ENCODE measurements around the gene ABI1. TPM values are rescaled to one million over a fixed set of nuclear protein-coding genes. Genes with fewer than 3 reads are reported as not detected.
"Not testable (repeated sequence)": the region's sequence is repeated elsewhere in the genome, so short reads cannot be mapped to it uniquely, and the experiment has no call there.

ABI1 gene
- total RNA-seq, 4 donors from 2014 or later, result 28.7 to 55.3 (median 48.5) TPM

GRCh38 chr10:26792758-26793495, 67.8 kb downstream of the ABI1 start:
- TF ChIP-seq, protein P1, sequence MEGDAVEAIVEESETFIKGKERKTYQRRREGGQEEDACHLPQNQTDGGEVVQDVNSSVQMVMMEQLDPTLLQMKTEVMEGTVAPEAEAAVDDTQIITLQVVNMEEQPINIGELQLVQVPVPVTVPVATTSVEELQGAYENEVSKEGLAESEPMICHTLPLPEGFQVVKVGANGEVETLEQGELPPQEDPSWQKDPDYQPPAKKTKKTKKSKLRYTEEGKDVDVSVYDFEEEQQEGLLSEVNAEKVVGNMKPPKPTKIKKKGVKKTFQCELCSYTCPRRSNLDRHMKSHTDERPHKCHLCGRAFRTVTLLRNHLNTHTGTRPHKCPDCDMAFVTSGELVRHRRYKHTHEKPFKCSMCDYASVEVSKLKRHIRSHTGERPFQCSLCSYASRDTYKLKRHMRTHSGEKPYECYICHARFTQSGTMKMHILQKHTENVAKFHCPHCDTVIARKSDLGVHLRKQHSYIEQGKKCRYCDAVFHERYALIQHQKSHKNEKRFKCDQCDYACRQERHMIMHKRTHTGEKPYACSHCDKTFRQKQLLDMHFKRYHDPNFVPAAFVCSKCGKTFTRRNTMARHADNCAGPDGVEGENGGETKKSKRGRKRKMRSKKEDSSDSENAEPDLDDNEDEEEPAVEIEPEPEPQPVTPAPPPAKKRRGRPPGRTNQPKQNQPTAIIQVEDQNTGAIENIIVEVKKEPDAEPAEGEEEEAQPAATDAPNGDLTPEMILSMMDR (IDR thresholded peaks at IDR 0.05), result no peak
- TF ChIP-seq POLR2A (IDR thresholded peaks at IDR 0.05), result no peak
- H3K27ac ChIP-seq, result no peak overlapping the region

GRCh38 chr10:26790221-26790995, 70.3 kb downstream of the ABI1 start:
- H3K4me1 ChIP-seq, result peaks cover 0 to 4% (median 0%) of the 10 kb centered on the region in 4 donors
- no peak for DNase-seq
- no peak overlapping the region for H3K27ac ChIP-seq
- no peak overlapping the region for H3K4me3 ChIP-seq
- H3K27me3 ChIP-seq, result no peaks in the 10 kb centered on the region
- peaks cover 0 to under 1% (median 0%) of the 10 kb centered on the region in 4 donors for H3K9me3 ChIP-seq
- H3K36me3 ChIP-seq, result no peaks in the 10 kb centered on the region
- TF ChIP-seq POLR2A (IDR thresholded peaks at IDR 0.05), result no peak
- TF ChIP-seq, protein P1 (IDR thresholded peaks at IDR 0.05), result no peak

More at GRCh38 chr10:26792758-26793495, 67.8 kb downstream of the ABI1 start:
- no peak for DNase-seq
- H3K4me3 ChIP-seq, result no peak overlapping the region
- H3K27me3 ChIP-seq, result no peaks in the 10 kb centered on the region
- peaks cover 0 to 6% (median 0%) of the 10 kb centered on the region in 4 donors for H3K9me3 ChIP-seq
- H3K4me1 ChIP-seq, result no peaks in the 10 kb centered on the region
- H3K36me3 ChIP-seq, result no peaks in the 10 kb centered on the region

DNA sequence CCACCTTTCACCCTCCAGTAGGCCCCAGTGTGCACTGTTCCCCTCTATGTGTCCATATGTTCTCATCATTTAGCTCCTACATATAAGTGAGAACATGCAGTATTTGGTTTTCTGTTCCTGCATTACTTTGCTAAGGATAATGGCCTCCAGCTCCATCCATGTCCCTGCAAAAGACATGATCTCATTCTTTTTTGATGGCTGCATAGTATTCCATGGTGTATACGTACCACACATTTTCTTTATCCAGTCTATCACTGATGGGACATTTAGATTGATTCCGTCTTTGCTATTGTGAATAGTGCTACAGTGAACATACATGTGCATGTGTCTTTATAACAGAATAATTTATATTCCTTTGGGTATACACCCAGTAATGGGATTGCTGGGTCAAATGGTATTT, 71.0 kb downstream of the ABI1 start:
- DNase-seq, H3K4me3 ChIP-seq, H3K36me3 ChIP-seq, H3K27ac ChIP-seq, H3K4me1 ChIP-seq, H3K27me3 ChIP-seq, H3K9me3 ChIP-seq: not testable (repeated sequence)

DNA sequence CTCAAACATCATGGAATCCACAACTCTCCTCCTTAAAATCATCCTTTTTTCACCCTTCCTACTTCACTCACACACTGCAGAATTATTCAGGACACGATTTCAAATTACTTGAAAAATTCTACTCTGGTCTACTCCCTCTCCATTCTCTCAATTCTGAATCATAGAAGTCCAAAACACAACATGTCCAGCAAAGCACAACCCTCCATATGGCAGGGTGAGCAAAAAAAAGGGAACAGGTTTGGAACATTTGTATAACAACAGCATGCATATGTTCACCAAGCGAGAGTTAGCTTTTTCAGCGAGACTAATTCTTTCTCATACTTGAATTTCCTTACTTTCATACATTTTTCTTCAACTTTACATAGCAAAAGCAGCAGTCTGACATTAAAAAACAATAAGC, 73.4 kb downstream of the ABI1 start:
- TF ChIP-seq POLR2A (IDR thresholded peaks at IDR 0.05), result no peak
- TF ChIP-seq, protein P1 (IDR thresholded peaks at IDR 0.05), result no peak
- Histone ChIP-seq H3K9me3 (no peaks in the 10 kb centered on the region), H3K27me3 (no peaks in the 10 kb centered on the region), H3K4me3 (no peak overlapping the region), H3K4me1 (peaks cover 0 to 10% (median 1%) of the 10 kb centered on the region in 4 donors), H3K36me3 (no peaks in the 10 kb centered on the region), H3K27ac (no peak overlapping the region)
- no peak for DNase-seq

GRCh38 chr10:26781797-26782196, 79.0 kb downstream of the ABI1 start:
- no peaks in the 10 kb centered on the region for H3K36me3 ChIP-seq
- TF ChIP-seq POLR2A (IDR thresholded peaks at IDR 0.05), result no peak
- TF ChIP-seq, protein P1 (IDR thresholded peaks at IDR 0.05), result no peak
- H3K27me3 ChIP-seq, result no peaks in the 10 kb centered on the region
- H3K4me3 ChIP-seq, result no peak overlapping the region
- H3K27ac ChIP-seq, result peak overlapping the region in 1 of 4 donors; percentile 53
- H3K4me1 ChIP-seq, result peaks cover 7 to 34% (median 15%) of the 10 kb centered on the region in 4 donors
- DNase-seq, result no peak
- no peaks in the 10 kb centered on the region for H3K9me3 ChIP-seq
